PC-3 (cell line): ENCODE data around the gene SLC25A28. TPM values are rescaled to one million over a fixed set of nuclear protein-coding genes. Genes with fewer than 3 reads are reported as not detected.
A peak's percentile ranks its signal among the peaks of the same experiment; 100 is the strongest.

Source experiments
- ATAC-seq: fragments of 200-7000 bp; cut with Tn5 transposase; 2 replicates; pipeline ENCODE4 v1.9.1; 2020; ENCODE audit warnings: mild to moderate bottlenecking, moderate library complexity
- BruUV-seq: library from RNA; stranded (reverse); fragments of 400-500 nt; replicated peaks from 2 replicates; lab custom pipeline; 2021; lab: Mats Ljungman, UMichigan
- CTCF ChIA-PET: fragments of 300-600 bp; sonication (Branson Sonifier 250); formaldehyde crosslinking; loops from one replicate; lab custom pipeline; 2022; ENCODE audit warnings: antibody characterized with exemption; lab: Charles Lee
- POLR2A ChIA-PET: fragments of 300-600 bp; sonication (Branson Sonifier 250); formaldehyde crosslinking; loops from one replicate; lab custom pipeline; 2022; ENCODE audit warnings: antibody characterized with exemption; ENCODE audit not compliant: unreplicated experiment; lab: Charles Lee
- DNase-seq: peaks from one replicate; pipeline ENCODE4 v3.0.0-alpha.2; 2015
- H2AFZ ChIP-seq: fragments of 300-600 bp; sonication (generic); 2 replicates; pipeline ENCODE4 v1.6.0; 2016; ENCODE audit warnings: antibody characterized with exemption, low read length
- H3F3A ChIP-seq: fragments of 300-600 bp; sonication (generic); one replicate; pipeline ENCODE4 v1.6.0; 2017; ENCODE audit warnings: antibody characterized with exemption, low read length, control low read depth, mild to moderate bottlenecking; ENCODE audit not compliant: unreplicated experiment
- H3K27ac ChIP-seq: fragments of 300-600 bp; sonication (generic); 2 replicates; pipeline ENCODE4 v1.5.1; 2016; ENCODE audit warnings: mild to moderate bottlenecking, low read length
- H3K27me3 ChIP-seq: fragments of 300-600 bp; sonication (generic); 2 replicates; pipeline ENCODE4 v1.6.1; 2016; ENCODE audit warnings: low read length, mixed read lengths
- H3K36me3 ChIP-seq: fragments of 300-600 bp; sonication (generic); 2 replicates; pipeline ENCODE4 v1.6.1; 2016; ENCODE audit warnings: low read depth, mixed run types, low read length, mixed read lengths
- H3K4me1 ChIP-seq: fragments of 300-600 bp; sonication (generic); 2 replicates; pipeline ENCODE4 v1.5.1; 2016; ENCODE audit warnings: low read length; ENCODE audit not compliant: insufficient read depth
- H3K4me2 ChIP-seq: fragments of 300-600 bp; sonication (generic); 2 replicates; pipeline ENCODE4 v1.6.0; 2016; ENCODE audit warnings: low read length
- H3K4me3 ChIP-seq: fragments of 300-600 bp; sonication (generic); 2 replicates; pipeline ENCODE4 v1.5.1; 2016; ENCODE audit warnings: mild to moderate bottlenecking, low read length, mixed read lengths
- H3K79me2 ChIP-seq: fragments of 300-600 bp; sonication (generic); 2 replicates; pipeline ENCODE4 v1.6.1; 2017; ENCODE audit warnings: low read length, mixed read lengths
- H3K9ac ChIP-seq: fragments of 300-600 bp; sonication (generic); 2 replicates; pipeline ENCODE4 v1.6.0; 2016; ENCODE audit warnings: mild to moderate bottlenecking, low read length
- H3K9me2 ChIP-seq: fragments of 300-600 bp; sonication (generic); replicated peaks from 2 replicates; pipeline ENCODE4 v1.6.1; 2016; ENCODE audit warnings: mixed run types, low read length, mixed read lengths
- H3K9me3 ChIP-seq: fragments of 300-600 bp; sonication (generic); 2 replicates; pipeline ENCODE4 v1.6.1; 2016; ENCODE audit warnings: low read length, mixed read lengths
- H4K20me1 ChIP-seq: fragments of 300-600 bp; sonication (generic); 2 replicates; pipeline ENCODE4 v1.6.1; 2016; ENCODE audit warnings: low read length, mixed read lengths
- CTCF ChIP-seq: fragments of 300-600 bp; sonication (generic); conservative IDR thresholded peaks from 2 replicates; pipeline ENCODE4 v1.5.1; 2017; ENCODE audit warnings: antibody characterized with exemption, low read depth, mild to moderate bottlenecking, low read length
- EZH2 ChIP-seq: fragments of 300-600 bp; sonication (generic); IDR thresholded peaks from one replicate; pipeline ENCODE4 v1.6.1; 2017; ENCODE audit warnings: antibody characterized with exemption, mild to moderate bottlenecking, low read length; ENCODE audit not compliant: unreplicated experiment
- EZH2phosphoT487 ChIP-seq: fragments of 300-600 bp; sonication (generic); IDR thresholded peaks from 2 replicates; pipeline ENCODE4 v1.6.1; 2018; ENCODE audit warnings: mild to moderate bottlenecking, antibody characterized with exemption, low read length, borderline replicate concordance
- intact Hi-C: fragments of 100-400 bp; cut with micrococcal nuclease; formaldehyde crosslinking; loops from 2 replicates; pipeline ENCODE4 v1.9.0; 2023
- total RNA-seq: library from RNA; depleted of rRNA; stranded (reverse); fragments of >200 nt; gene quantifications from 2 replicates; pipeline ENCODE4 v1.2.3, GENCODE V29; 2014

The SLC25A28 gene
- total RNA-seq, 1 experiment from 2014 or later: 14.2 TPM

GRCh38 chr10:99579971-99580370, 40.3 kb downstream of the SLC25A28 start:
- Histone ChIP-seq H3K4me1 (no peaks in the 10 kb centered on the region), H3K27ac (no peak overlapping the region), H3K79me2 (no peaks in the 10 kb centered on the region), H3K9ac (no peak overlapping the region), H3K27me3 (peaks cover 9% of the 10 kb centered on the region), H3K9me3 (no peaks in the 10 kb centered on the region), H3K9me2 (no peaks in the 10 kb centered on the region), H4K20me1 (no peaks in the 10 kb centered on the region), H3F3A (no peaks in the 10 kb centered on the region), H3K4me3 (no peak overlapping the region), H3K4me2 (no peak overlapping the region), H3K36me3 (no peaks in the 10 kb centered on the region), H2AFZ (no peak overlapping the region)
- ATAC-seq: no peak
- BruUV-seq: no TSS peak
- TF ChIP-seq EZH2phosphoT487: no peak
- no peak for TF ChIP-seq CTCF
- no peak for TF ChIP-seq EZH2
- ChIA-PET POLR2A (no interaction called here), CTCF (no interaction called here)
- DNase-seq: peak; percentile 5
- intact Hi-C loops: no loop called here

- Histone ChIP-seq H3K9ac (no peak overlapping the region), H3K27me3 (no peaks in the 10 kb centered on the region), H3K79me2 (no peaks in the 10 kb centered on the region), H3K27ac (no peak overlapping the region), H3K36me3 (no peaks in the 10 kb centered on the region), H3F3A (no peaks in the 10 kb centered on the region), H3K4me1 (peaks cover 3% of the 10 kb centered on the region; the same call in 1 of the 2 replicates), H3K4me3 (no peak overlapping the region), H3K9me2 (no peaks in the 10 kb centered on the region), H2AFZ (no peak overlapping the region), H3K4me2 (no peak overlapping the region), H4K20me1 (no peaks in the 10 kb centered on the region), H3K9me3 (no peaks in the 10 kb centered on the region)
- DNase-seq: no peak
- POLR2A ChIA-PET: no interaction called here
- no TSS peak for BruUV-seq
- no peak for ATAC-seq
- TF ChIP-seq CTCF: no peak
- no peak for TF ChIP-seq EZH2
- TF ChIP-seq EZH2phosphoT487: no peak
- intact Hi-C loops: no loop called here
- CTCF ChIA-PET: no interaction called here
Measured at GRCh38 chr10:99573790-99574189, 46.4 kb downstream of the SLC25A28 start.

- H3K9me2 ChIP-seq: no peaks in the 10 kb centered on the region
- intact Hi-C loops: no loop called here
- H3K9me3 ChIP-seq: no peaks in the 10 kb centered on the region
- H3F3A ChIP-seq: no peaks in the 10 kb centered on the region
- CTCF ChIA-PET: no interaction called here
- POLR2A ChIA-PET: no interaction called here
- H3K79me2 ChIP-seq: no peaks in the 10 kb centered on the region
- DNase-seq (no peak), ATAC-seq (no peak)
- H3K9ac ChIP-seq: no peak overlapping the region
- BruUV-seq: no TSS peak
- no peak overlapping the region for H3K4me3 ChIP-seq
- no peak overlapping the region for H3K27ac ChIP-seq
- no peaks in the 10 kb centered on the region for H3K36me3 ChIP-seq
- H2AFZ ChIP-seq: no peak overlapping the region
- H3K27me3 ChIP-seq: no peaks in the 10 kb centered on the region
- peaks cover 3% of the 10 kb centered on the region; the same call in 1 of the 2 replicates for H3K4me1 ChIP-seq
- no peak overlapping the region for H3K4me2 ChIP-seq
- no peak for TF ChIP-seq EZH2phosphoT487
- no peak for TF ChIP-seq CTCF
- no peak for TF ChIP-seq EZH2
- no peaks in the 10 kb centered on the region for H4K20me1 ChIP-seq
Measured at GRCh38 chr10:99571816-99572215, 48.4 kb downstream of the SLC25A28 start.
